Endometrial microvascular endothelial cells (primary cell): ENCODE results near the gene NUBP1. TPM values are rescaled to one million over a fixed set of nuclear protein-coding genes. Genes with fewer than 3 reads are reported as not detected.

ENCODE experiments used
- in situ Hi-C: cut with HindIII; loops from 2 replicates; pipeline ENCODE4 v1.10.0; 2017; ENCODE audit warnings: low sequenced_read_pairs, low pct_unique_long_range_greater_than_20kb; ENCODE audit errors: inconsistent ontology term
- total RNA-seq: library from RNA; depleted of rRNA; stranded (reverse); fragments of >200 nt; gene quantifications from one replicate; pipeline ENCODE4 v1.2.3, GENCODE V29; 2015; ENCODE audit errors: inconsistent ontology term

NUBP1 gene
- 39.9 TPM for total RNA-seq

- in situ Hi-C loops, result loop anchor here (25.0 kb wide), 2 partner anchors 94 to 231 kb away; no protein-coding TSS in a partner anchor
Measured at GRCh38 chr16:10743610-10744369, at the start of gene NUBP1. Gene NUBP1, plus strand, starts transcription at chr16:10743842. Its CDS starts 22 bp downstream, at chr16:10743864.

GRCh38 chr16:10693889-10694288 lies 49.8 kb upstream of the NUBP1 start:
- in situ Hi-C loops, result no loop called here

- in situ Hi-C loops, result no loop called here
Measured at GRCh38 chr16:10694306-10694705, 49.3 kb upstream of the NUBP1 start.

DNA sequence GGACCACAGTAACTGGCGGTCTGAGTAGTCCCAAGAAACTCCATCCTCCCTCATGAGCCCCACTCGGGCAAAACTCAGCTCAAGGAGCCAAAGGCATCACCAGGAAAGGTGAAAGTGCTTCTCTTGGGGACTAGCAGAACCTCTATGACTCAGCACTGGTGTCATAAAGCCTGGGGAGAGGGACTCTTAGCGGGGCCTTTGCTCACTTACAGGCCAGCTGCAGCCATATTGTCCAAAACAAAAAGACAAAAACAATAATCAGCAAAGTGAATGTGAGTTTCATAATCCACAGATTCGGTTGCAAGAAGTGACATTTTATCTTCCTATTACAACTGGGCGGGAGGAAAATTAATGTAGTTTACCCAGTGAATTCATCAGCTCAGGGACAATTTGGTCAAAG lies 48.8 kb upstream of the NUBP1 start, which contains the start of gene TEKT5:
TEKT5 (minus strand) TSS at position 101 of the 400 bp plus-strand sequence; CDS start at position 44, 57 bp downstream.
- in situ Hi-C loops, result no loop called here

GRCh38 chr16:10699756-10700155 lies 43.9 kb upstream of the NUBP1 start:
- in situ Hi-C loops, result no loop called here

GRCh38 chr16:10708969-10709368 lies 34.7 kb upstream of the NUBP1 start:
- in situ Hi-C loops, result no loop called here

GRCh38 chr16:10728003-10728887 lies 15.4 kb upstream of the NUBP1 start:
- in situ Hi-C loops, result loop anchor here (25.0 kb wide), 2 partner anchors 109 to 216 kb away; no protein-coding TSS in a partner anchor

- in situ Hi-C loops, result loop anchor here (25.0 kb wide), 2 partner anchors 108 to 217 kb away; no protein-coding TSS in a partner anchor
Measured at GRCh38 chr16:10729104-10730048, 14.3 kb upstream of the NUBP1 start.

DNA sequence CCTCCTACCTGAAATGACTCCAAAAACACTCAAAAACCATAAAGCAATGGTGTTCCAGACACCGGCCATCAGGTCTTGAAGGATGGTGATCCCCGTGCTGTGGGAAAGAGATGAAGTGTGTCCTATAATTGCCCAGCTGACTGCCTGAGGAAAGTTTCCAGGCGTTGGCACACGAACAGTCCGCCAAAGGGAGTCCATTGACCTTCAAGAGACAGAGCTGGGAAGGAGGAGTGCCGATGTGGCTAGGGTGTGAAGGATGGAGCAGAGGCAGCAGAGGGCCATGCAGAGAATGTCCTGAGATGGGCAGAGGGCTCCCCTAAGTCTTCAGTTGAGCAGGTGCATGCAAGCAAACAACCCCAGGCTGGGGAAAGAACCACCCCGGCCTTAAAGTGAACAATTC lies 11.9 kb upstream of the NUBP1 start:
- in situ Hi-C loops, result loop anchor here (25.0 kb wide), 2 partner anchors 106 to 219 kb away; no protein-coding TSS in a partner anchor

DNA sequence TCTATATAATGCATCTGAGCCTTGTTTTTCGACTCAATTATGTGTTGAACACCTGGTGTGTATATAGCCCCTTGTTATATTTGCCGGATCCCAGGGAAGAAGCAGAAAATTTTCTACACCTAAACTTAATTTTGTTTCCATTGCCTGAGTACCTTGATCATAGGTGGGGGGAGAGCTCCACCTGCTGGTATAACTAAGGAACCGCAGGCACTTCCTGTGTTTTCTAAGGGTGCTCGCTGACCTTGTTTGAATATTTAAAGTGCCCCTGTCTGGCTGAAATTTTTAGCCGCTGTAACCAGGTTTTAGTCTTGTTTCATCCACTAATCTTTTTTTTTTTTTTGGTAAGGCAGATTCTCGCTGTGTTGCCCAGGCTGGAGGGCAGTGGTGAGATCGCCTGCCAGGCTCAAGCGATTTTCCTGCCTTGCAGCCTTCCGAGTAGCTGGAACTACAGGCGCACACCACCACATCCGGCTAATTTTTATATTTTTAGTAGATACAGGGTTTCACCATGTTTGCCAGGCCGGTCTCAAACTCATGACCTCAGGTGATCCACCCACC lies 6.5 kb upstream of the NUBP1 start:
- in situ Hi-C loops, result loop anchor here (25.0 kb wide), 2 partner anchors 100 to 225 kb away; no protein-coding TSS in a partner anchor

- in situ Hi-C loops, result loop anchor here (25.0 kb wide), 2 partner anchors 99 to 226 kb away; no protein-coding TSS in a partner anchor
Measured at GRCh38 chr16:10738231-10739077, 5.2 kb upstream of the NUBP1 start.

DNA sequence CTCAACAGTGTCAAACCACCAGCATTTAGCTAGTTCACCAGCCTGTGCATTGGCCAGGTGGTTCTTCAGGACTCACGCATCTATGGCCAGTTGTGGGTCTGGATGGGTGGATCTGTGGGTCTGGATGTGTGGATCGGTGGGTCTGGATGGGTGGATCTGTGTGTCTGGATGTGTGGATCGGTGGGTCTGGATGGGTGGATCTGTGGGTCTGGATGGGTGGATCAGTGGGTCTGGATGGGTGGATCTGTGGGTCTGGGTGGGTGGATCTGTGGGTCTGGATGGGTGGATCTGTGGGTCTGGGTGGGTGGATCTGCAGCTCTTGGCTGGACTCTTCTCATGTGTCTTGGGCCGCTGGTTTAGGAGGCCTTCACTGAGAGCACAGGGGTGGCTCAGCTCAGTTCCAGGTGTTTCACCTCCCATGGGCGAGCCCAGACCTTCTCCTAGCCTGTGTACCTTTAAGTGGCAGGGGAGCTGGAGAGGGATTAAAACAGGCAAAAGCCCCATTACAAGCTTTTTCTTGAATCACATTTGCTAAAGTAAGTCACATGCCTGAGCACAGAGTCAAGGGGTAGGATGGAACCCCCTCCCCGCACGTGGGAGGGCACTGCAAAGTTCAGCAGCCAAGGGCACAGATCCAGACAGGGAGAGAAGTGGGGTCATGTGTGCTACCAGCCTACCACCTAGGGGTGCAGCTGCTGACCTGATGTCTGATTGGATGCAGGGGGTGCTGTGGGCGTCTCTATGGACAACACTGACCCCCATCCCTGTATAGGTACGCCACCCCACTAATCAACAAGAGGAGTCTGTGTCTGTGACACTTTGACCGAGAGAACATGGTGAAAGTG lies 3.4 kb upstream of the NUBP1 start:
- in situ Hi-C loops, result loop anchor here (25.0 kb wide), 2 partner anchors 97 to 228 kb away; no protein-coding TSS in a partner anchor

GRCh38 chr16:10740845-10741208 lies 2.8 kb upstream of the NUBP1 start:
- in situ Hi-C loops, result loop anchor here (25.0 kb wide), 2 partner anchors 96 to 229 kb away; no protein-coding TSS in a partner anchor

- in situ Hi-C loops, result loop anchor here (25.0 kb wide), 2 partner anchors 96 to 229 kb away; no protein-coding TSS in a partner anchor
Measured at GRCh38 chr16:10741249-10741648, 2.4 kb upstream of the NUBP1 start.

DNA sequence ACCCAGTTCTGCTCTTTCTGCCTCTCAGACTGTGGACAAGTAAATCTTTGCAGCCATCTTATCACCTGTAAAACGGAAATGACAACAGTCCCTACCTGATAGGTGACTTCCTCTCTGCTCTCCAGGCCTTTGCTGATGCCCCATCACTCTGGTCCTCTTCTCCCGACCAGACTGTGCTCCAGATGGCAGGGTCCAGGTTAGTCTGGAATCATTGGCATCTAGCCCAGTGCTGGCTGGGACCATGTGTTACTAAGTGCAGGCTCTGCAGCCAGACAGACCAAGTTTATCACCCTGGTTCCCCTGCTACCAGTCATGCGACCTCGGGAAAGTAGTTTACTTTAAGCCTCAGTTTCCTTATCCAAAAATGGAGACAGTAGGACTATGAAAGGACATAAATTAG lies 1.8 kb upstream of the NUBP1 start:
- in situ Hi-C loops, result loop anchor here (25.0 kb wide), 2 partner anchors 95 to 230 kb away; no protein-coding TSS in a partner anchor

DNA sequence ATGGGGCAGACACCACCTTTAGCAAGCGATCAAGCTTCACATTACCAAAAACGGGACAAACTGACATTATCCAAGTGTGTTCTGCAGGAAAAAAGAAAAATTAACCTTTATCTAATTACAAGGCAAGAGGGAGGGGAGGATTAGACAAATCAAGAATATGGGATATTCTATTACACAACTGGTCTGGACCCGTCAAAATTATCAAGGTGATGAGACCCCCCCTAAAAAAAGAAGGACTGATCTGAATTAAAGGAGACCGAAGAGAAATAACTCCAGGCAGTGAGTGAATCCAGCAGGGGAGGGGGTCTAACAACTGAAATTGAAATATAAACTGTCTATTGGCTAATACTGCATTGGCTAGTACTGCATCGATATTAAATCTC lies 424 bp upstream of the NUBP1 start:
- in situ Hi-C loops, result loop anchor here (25.0 kb wide), 2 partner anchors 94 to 231 kb away; no protein-coding TSS in a partner anchor
